Panc1 (cell line): ENCODE data around the gene SLC6A2. TPM values are rescaled to one million over a fixed set of nuclear protein-coding genes. Genes with fewer than 3 reads are reported as not detected.

Experiments used
- ATAC-seq: fragments of 200-7000 bp; cut with Tn5 transposase; 2 replicates; pipeline ENCODE4 v1.9.1; 2020; ENCODE audit warnings: mild to moderate bottlenecking, moderate library complexity
- BruUV-seq: library from RNA; stranded (reverse); fragments of 400-500 nt; replicated peaks from 2 replicates; lab custom pipeline; 2021; lab: Mats Ljungman, UMichigan
- CTCF ChIA-PET: fragments of 300-600 bp; sonication (Branson Sonifier 250); formaldehyde crosslinking; loops from one replicate; lab custom pipeline; 2022; ENCODE audit warnings: antibody characterized with exemption; lab: Charles Lee
- POLR2A ChIA-PET: fragments of 300-600 bp; sonication (Branson Sonifier 250); formaldehyde crosslinking; loops from one replicate; lab custom pipeline; 2022; ENCODE audit warnings: antibody characterized with exemption; lab: Charles Lee
- DNase-seq: peaks from one replicate; pipeline ENCODE4 v3.0.0-alpha.2; 2010; ENCODE audit warnings: low read depth, low spot score
- H3K27ac ChIP-seq: 2 replicates; pipeline ENCODE4 v1.5.1; 2011; ENCODE audit warnings: mild to moderate bottlenecking, low read length, inconsistent platforms
- H3K27me3 ChIP-seq: fragments of 200-500 bp; sonication (Bioruptor generic); 2 replicates; pipeline ENCODE4 v1.6.0; 2014; ENCODE audit warnings: low read length, inconsistent platforms; ENCODE audit not compliant: control insufficient read depth, insufficient read depth
- H3K36me3 ChIP-seq: fragments of 200-500 bp; sonication (Bioruptor generic); 2 replicates; pipeline ENCODE4 v1.5.1; 2014; ENCODE audit warnings: inconsistent platforms, mild to moderate bottlenecking, low read length, moderate library complexity; ENCODE audit not compliant: control insufficient read depth, insufficient read depth
- H3K4me1 ChIP-seq: 2 replicates; pipeline ENCODE4 v1.5.1; 2011; ENCODE audit warnings: inconsistent platforms, mild to moderate bottlenecking, low read length, moderate library complexity; ENCODE audit not compliant: control insufficient read depth, insufficient read depth
- H3K4me3 ChIP-seq, 2 experiments: 2 replicates each; pipeline ENCODE4 v1.5.1; 2011 to 2012; ENCODE audit warnings: low read depth in 2 of 2, low read length in 2 of 2, mild to moderate bottlenecking in 2 of 2, inconsistent platforms in 1 of 2, moderate library complexity in 1 of 2
- H3K9me3 ChIP-seq: fragments of 200-500 bp; sonication (Bioruptor generic); 2 replicates; pipeline ENCODE4 v1.5.1; 2014; ENCODE audit warnings: low read depth, mild to moderate bottlenecking, inconsistent platforms, low read length, moderate library complexity; ENCODE audit not compliant: control insufficient read depth, insufficient read depth
- CTCF ChIP-seq: fragments of 450-650 bp; IDR thresholded peaks from 2 replicates; pipeline ENCODE4 v1.5.1; 2017; ENCODE audit warnings: mild to moderate bottlenecking
- POLR2AphosphoS5 ChIP-seq: IDR thresholded peaks from 2 replicates; pipeline ENCODE4 v1.6.1; 2012; ENCODE audit warnings: mild to moderate bottlenecking, low read depth, low read length, moderate library complexity
- REST ChIP-seq, 2 experiments: IDR thresholded peaks; 2 replicates each; pipeline ENCODE4 v1.6.1; 2011 to 2012; ENCODE audit warnings: low read depth in 2 of 2, control low read depth in 1 of 2, low read length in 1 of 2, mild to moderate bottlenecking in 1 of 2, moderate library complexity in 1 of 2; ENCODE audit not compliant: insufficient read depth in 1 of 2
- SIN3A ChIP-seq: IDR thresholded peaks from 2 replicates; pipeline ENCODE4 v1.6.1; 2012; ENCODE audit warnings: low read depth, mild to moderate bottlenecking, low read length, moderate library complexity, borderline replicate concordance; ENCODE audit not compliant: insufficient read depth
- TCF7L2 ChIP-seq: IDR thresholded peaks from 2 replicates; pipeline ENCODE4 v1.6.1; 2011; ENCODE audit warnings: mild to moderate bottlenecking, low read depth, low read length, inconsistent platforms
- in situ Hi-C: cut with HindIII; loops from 2 replicates; pipeline ENCODE4 v1.10.0; 2016; ENCODE audit warnings: low sequenced_read_pairs, low pct_unique_long_range_greater_than_20kb
- intact Hi-C: fragments of 100-400 bp; cut with micrococcal nuclease; formaldehyde crosslinking; loops from one replicate; pipeline ENCODE4 v1.10.0; 2022; ENCODE audit not compliant: unreplicated experiment
- total RNA-seq: library from RNA; stranded (reverse); gene quantifications from one replicate; pipeline ENCODE4 v1.2.1, GENCODE V29; 2021; ENCODE audit not compliant: unreplicated experiment

The SLC6A2 gene
- total RNA-seq, 1 experiment from 2014 or later = 0.10 TPM

DNA sequence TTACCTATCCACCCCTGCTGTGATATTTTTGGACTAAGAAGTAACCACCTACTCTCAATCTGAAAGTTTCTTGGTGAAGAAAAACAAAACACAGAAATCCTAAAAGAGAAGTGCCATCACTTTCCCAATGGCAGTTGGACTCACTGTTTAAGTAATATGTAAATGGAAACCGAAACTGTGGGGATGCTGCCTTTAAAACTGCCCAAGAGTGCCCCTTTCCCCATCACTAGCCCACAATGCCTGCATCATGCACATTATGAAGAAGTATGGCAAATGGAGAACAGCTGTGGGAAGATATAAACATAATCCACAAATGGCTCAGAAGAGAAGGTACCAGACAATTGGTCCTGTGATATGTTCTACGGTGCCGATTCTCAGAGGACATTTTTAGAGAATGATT, 33.5 kb upstream of the SLC6A2 start:
- TF ChIP-seq SIN3A (no peak), TCF7L2 (no peak), REST (IDR thresholded peaks at IDR 0.05; ENCODE audit: insufficient read depth in 1 of 2, low read depth in 2 of 2, low read length in 1 of 2) (no peak), CTCF (no peak), POLR2AphosphoS5 (no peak)
- ChIA-PET CTCF (no interaction called here), POLR2A (no interaction called here)
- DNase-seq (no peak), ATAC-seq (no peak)
- in situ Hi-C loops = no loop called here
- intact Hi-C loops = no loop called here
- Histone ChIP-seq H3K4me1 (no peaks in the 10 kb centered on the region), H3K27me3 (no peaks in the 10 kb centered on the region), H3K27ac (no peak overlapping the region), H3K36me3 (no peaks in the 10 kb centered on the region), H3K9me3 (no peaks in the 10 kb centered on the region), H3K4me3 (no peak overlapping the region)
- BruUV-seq = no TSS peak

DNA sequence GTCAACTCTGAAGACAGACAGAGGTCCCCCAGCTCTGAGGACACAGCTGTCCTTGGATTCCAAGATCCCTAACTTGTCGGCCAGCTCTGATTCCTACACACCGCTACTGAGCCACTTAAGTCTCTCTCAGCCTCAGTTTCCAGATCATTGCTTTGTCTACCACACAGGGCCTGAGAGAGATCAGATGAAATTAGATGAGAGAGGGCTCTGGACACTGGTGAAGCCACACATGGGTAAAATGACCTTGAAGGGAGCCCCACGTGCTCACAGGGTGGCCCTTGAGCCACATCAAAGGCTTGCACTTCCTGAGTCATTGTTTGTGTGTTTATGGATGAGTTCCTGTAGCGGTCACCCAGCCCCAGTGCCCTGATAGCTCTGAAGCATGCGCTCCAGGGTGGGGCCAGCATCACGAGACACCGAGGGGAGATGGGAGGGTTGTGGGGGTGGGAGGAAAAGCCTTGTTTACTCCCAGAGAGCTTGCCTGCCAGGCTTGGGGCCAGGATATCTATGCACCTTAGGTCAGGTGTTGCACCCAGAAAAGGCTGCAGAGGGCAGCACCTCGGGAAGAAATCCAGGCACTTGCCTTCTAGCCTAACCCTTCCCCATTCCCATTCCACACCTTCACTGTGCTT, 32.7 kb upstream of the SLC6A2 start:
- DNase-seq = peak; percentile 0
- in situ Hi-C loops (no loop called here), intact Hi-C loops (no loop called here)

More for the DNA sequence above, 32.7 kb upstream of the SLC6A2 start:
- no TSS peak for BruUV-seq
- Histone ChIP-seq H3K27me3 (no peaks in the 10 kb centered on the region), H3K4me3 (no peak overlapping the region), H3K36me3 (no peaks in the 10 kb centered on the region), H3K9me3 (no peaks in the 10 kb centered on the region), H3K27ac (no peak overlapping the region), H3K4me1 (no peaks in the 10 kb centered on the region)
- ChIA-PET CTCF (interaction anchor here (0.6 kb wide), 1 partner anchor 224 kb away, joined by 3 read pairs; no protein-coding TSS in a partner anchor), POLR2A (no interaction called here)
- ATAC-seq = peak; percentile 94
- TF ChIP-seq SIN3A (no peak), CTCF (peak; percentile 65), TCF7L2 (peak; percentile 87)
